Measurements from ENCODE around the gene ZAR1L.

The ZAR1L gene

GRCh38 chr13:32266130-32266529 is 49.0 kb downstream of the ZAR1L start:
- no peak overlapping the region for H3K4me3 ChIP-seq (replicated peaks; ENCODE audit: low read depth, low read length)
- no peak for DNase-seq (ENCODE audit: low read depth)
- no peak for TF ChIP-seq CTCF (IDR thresholded peaks at IDR 0.05; ENCODE audit: low read length, missing control alignments)

DNA sequence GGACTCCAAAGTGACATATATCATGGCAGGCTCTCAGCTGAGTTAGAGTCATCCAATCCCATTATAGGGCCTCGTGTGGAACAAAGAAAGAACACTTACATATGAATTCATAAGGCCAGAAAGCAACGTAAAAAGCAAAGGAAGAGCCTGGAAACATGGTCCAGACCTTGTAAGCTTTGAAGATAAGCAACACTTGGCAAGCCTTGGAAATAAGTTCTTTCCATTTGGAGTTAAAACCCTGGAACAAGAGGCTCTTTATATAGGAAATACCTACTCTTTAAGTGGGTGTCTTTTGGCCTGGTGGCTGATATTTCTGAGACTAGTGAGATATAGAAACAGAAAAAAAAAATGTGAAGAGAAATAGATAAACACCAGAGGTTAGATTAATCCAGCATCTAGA is 49.4 kb downstream of the ZAR1L start:
- H3K4me3 ChIP-seq (replicated peaks; ENCODE audit: low read depth, low read length), result no peak overlapping the region
- no peak for TF ChIP-seq CTCF (IDR thresholded peaks at IDR 0.05; ENCODE audit: low read length, missing control alignments)
- DNase-seq (ENCODE audit: low read depth), result peak; percentile 46

GRCh38 chr13:32264407-32264806 is 50.8 kb downstream of the ZAR1L start:
- no peak overlapping the region for H3K4me3 ChIP-seq (replicated peaks; ENCODE audit: low read depth, low read length)
- no peak for TF ChIP-seq CTCF (IDR thresholded peaks at IDR 0.05; ENCODE audit: low read length, missing control alignments)
- peak; percentile 87 for DNase-seq (ENCODE audit: low read depth)

DNA sequence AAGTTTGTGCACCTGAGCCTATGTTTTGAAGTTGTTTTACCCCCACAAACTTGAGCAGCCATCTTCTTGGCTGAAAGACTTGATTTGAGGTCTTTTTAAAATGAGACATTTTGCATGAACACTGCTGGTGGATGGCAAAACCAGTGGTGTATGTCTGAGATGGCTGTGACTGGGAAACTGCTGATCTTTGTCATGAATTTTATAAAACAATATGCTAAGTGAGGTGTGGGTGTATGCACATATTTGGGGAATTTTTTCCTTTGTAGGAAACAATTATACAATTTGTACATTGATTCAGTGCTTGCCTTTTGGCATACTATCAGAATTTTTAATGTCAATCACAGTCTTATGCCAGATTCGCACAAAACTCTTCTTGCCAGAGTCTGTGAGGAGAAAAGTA is 52.5 kb downstream of the ZAR1L start:
- no peak for DNase-seq (ENCODE audit: low read depth)
- no peak overlapping the region for H3K4me3 ChIP-seq (replicated peaks; ENCODE audit: low read depth, low read length)
- TF ChIP-seq CTCF (IDR thresholded peaks at IDR 0.05; ENCODE audit: low read length, missing control alignments), result no peak

- no peak for TF ChIP-seq CTCF (IDR thresholded peaks at IDR 0.05; ENCODE audit: low read length, missing control alignments)
- DNase-seq (ENCODE audit: low read depth), result no peak
- no peak overlapping the region for H3K4me3 ChIP-seq (replicated peaks; ENCODE audit: low read depth, low read length)
Measured at GRCh38 chr13:32262165-32262564, 53.0 kb downstream of the ZAR1L start.

DNA sequence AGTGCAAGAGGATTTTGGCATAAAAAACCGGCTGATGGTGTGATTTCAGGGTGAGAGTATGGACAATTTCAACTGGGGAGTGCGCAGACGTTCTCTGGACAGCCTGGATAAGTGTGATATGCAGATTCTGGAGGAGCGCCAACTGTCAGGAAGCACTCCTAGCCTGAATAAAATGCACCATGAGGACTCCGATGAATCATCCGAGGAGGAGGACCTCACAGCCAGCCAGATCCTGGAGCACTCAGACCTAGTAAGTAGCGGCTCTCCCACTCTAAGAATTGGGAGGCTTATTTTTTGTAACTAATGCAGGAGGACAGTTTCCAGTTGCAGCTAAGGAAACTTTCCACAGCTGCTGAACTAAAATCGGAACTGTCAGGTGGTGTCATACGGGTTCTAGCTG is 53.6 kb downstream of the ZAR1L start:
- TF ChIP-seq CTCF (IDR thresholded peaks at IDR 0.05; ENCODE audit: low read length, missing control alignments), result no peak
- peak; percentile 97 for DNase-seq (ENCODE audit: low read depth)
- H3K4me3 ChIP-seq (replicated peaks; ENCODE audit: low read depth, low read length), result no peak overlapping the region

- no peak overlapping the region for H3K4me3 ChIP-seq (replicated peaks; ENCODE audit: low read depth, low read length)
- DNase-seq (ENCODE audit: low read depth), result no peak
- TF ChIP-seq CTCF (IDR thresholded peaks at IDR 0.05; ENCODE audit: low read length, missing control alignments), result no peak
Measured at GRCh38 chr13:32259116-32259515, 56.0 kb downstream of the ZAR1L start.
